HG03469 (cell line): ENCODE measurements around the gene SLC6A13.

Experiments
- ATAC-seq: cut with Tn5 transposase; IDR thresholded peaks from one replicate; pipeline ENCODE4 v1.9.1; 2021; ENCODE audit warnings: mild to moderate bottlenecking, moderate library complexity, moderate number of reproducible peaks; ENCODE audit not compliant: unreplicated experiment

The SLC6A13 gene

DNA sequence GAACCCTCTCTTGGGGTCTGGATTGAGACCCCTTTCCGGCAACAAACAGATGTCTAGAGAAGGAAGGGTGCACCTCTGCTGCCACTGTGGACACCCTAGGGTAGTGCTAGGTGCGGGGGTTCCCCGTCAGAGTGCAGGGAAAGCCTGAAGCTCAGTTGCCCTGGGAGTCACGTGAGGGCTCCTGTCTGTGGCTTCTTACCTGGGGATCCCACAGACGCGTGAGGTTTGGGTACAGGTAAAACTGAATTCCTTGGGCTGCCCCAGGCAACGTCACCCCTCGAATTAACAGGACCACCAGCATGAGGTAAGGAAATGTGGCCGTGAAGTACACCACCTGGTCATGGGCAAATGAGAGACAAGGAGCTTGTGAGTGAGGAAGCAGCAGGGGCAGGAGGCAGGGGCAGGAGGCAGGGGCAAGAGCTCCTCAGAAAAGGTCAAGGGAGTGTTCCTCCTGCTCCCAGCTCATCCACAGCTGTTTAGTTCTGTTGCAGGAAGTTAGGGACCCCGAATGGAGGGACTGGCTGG, 27.7 kb downstream of the SLC6A13 start:
- no peak for ATAC-seq

DNA sequence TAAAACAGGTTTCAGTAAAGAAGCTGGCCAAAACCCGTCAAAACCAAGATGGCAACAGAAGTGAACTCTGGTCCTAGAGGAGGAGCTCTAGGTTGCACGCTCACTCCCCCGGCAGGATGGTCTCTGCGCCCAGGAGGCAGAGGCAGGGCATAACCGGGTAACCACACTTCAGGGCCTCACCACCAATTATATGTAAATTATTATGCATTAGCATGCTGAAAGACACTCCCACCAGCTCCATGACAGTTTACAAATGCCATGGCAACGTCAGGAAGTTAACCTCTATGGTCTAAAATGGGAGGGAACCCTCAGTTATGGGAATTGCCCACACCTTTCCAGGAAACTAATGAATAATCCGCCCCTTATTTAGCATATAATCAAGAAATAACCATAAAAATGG, 28.6 kb downstream of the SLC6A13 start:
- no peak for ATAC-seq

GRCh38 chr12:233615-233968, 29.0 kb downstream of the SLC6A13 start:
- no peak for ATAC-seq

DNA sequence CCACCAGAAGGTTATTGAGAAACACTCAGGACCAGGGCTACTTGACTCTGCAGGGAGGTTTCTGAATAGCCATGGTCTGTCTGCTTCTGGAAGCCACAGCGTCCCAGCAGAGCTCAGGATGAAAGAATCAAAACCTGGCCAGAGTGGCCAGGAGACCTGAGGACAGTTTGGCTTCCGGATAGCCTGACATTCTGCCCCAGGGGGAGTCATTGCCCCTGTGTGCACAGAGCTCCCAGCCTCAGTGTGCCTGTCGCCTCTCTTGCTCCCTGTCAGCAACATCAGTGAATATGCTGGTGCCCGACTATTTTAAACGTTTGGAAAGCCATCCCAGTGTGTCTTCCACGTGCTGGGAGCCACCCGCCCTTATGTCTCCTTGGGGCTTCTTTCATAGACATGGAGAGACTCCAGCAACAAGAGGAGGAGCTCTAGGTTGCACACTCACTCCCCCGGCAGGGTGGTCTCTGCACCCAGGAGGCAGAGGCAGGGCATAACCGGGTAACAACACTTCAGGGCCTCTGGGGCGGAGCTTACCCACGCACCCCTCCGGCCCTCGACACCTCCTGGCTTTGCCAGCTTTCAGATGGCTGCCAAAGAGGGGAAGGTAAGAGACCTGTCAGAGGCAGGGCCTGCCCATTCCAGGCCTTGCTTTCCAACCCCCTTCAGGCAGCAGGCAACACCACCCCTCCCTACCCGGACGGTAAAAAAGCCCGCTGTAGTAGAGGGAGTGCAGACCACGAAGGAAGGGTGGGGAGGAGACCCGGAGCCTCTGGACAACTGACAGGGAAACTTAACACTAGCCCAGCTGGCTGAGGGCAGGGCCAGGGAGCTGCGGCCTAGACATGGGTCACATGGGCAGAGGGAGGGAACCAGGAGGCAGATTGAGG, 29.7 kb downstream of the SLC6A13 start:
- ATAC-seq, result no peak

GRCh38 chr12:230925-231671, 31.5 kb downstream of the SLC6A13 start:
- ATAC-seq, result no peak

DNA sequence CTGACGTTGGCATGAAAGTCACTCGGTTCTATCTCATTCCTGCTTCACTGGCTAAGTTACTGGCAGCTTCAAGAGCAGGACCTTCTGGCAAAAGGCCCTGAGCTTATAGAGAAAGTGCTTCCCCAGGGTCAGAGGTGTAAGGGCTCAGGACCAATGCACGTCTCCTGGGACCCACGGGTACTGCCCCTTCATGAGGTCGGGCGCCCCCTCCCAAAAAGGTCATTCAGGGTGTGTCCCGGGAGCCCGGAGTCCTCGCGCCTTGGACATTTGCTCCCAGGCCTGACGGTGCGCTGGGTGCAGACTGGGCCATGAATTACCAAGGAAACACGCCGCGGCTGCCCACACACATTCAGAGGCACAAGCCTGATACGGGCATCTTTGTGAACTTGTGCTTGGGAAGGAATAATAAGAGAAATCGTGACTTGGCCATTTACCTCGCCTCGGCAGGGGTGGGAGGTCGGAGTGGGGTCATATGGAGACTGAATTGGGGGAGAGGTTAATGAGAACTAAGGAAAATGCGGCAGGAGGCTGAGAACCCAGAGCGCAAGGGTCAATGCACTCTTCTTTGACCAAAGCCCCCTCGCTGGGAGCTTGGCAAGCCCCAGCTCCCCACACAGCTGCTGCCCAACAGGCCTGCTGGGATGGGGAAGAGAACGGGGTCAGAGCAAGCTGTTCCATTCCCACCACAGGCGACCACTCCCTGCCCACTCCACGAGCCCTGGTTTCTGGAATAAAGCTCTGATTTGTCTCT, 33.0 kb downstream of the SLC6A13 start:
- no peak for ATAC-seq

- ATAC-seq, result no peak
Observed at GRCh38 chr12:228846-229200, 33.8 kb downstream of the SLC6A13 start.

DNA sequence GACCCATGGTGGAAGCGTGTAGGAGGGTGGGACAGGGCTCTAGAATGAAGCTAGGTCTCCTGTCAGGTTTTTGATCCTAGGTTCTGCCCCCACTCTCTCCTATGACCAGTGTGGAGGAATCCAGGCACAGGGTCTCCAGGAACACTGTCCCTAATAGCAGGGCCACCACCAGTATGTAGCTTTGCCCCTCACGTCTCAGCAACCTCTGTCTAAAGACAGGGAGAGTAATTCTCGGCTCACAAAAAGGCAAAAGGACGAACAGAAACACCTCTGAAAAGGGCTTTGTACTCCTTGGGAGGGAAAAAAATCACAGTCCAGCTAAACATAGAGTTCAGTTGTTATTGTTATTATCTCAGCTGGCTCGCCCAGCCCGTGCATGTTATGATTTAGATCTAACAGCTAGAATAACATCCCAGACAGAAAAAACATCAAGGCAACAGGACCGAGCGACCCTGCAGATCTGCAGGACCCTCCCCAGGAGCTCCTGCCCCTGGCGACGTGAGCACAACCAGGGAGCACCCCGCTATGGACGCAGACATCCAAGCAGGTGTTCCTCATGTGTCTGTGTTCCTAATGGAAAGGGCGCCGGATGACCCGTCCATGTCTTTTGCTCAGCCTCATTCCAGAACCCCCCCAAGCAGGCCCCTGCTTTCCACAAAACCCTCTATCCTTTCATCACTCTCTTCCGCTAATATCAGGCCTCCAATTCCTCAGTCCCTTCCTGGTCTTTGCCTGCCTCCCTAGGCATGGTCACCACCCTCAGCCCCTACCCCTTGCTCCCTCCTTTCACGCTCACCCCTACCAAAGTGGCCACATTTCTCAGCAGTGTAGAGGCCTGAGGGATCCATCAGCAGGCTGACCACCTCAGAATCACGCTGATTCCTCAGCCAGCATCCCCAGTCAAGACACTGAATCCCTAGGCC, 34.5 kb downstream of the SLC6A13 start:
- no peak for ATAC-seq

DNA sequence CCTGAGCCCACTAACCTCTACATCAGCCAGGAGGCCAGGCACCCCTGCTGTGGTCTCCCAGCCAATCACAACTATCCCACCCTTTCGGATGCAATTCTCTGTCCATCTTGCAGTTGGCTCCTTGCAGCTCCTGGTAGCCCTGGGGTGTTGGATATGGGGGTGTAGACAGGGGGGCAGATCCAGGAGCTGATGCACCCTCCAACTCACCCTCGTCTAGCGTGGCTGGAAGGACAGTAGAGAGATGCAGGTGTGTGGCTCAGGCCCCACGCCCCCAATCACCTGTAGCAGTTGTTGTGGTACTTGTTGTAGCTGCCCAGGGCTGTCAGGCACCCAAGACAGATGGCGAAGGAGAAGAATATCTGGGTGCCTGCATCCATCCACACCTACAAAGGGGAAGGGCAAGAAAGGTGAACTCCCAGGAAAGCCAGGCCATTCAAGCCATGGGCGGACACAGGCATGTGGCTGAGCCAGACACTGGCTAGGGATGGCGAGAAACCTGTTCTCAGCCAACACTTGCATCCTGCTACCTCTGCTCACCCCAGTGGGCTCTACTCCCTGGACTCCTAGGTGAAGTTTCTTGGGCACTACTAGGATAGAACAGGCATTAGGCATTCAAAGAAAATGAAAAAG, 35.2 kb downstream of the SLC6A13 start:
- ATAC-seq, result no peak

DNA sequence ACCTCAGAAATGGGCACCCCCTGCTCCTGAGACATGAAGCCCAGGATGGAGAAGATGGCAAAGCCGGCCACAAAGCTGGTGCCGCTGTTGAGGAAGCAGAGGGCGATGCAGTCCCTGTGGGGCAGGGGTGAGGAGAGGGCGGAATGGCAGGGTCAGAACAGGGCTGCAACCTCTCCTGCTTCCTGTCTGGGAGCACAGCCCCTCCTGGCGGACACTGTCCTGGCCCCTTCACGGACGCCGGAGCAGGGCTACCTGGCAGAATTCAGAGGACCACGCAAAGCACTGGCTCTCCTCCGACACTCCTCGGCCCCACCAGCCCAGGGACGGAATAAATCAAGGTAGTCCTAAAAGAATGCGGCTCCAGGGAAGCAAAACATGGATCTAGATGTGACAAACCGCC, 36.2 kb downstream of the SLC6A13 start:
- no peak for ATAC-seq

DNA sequence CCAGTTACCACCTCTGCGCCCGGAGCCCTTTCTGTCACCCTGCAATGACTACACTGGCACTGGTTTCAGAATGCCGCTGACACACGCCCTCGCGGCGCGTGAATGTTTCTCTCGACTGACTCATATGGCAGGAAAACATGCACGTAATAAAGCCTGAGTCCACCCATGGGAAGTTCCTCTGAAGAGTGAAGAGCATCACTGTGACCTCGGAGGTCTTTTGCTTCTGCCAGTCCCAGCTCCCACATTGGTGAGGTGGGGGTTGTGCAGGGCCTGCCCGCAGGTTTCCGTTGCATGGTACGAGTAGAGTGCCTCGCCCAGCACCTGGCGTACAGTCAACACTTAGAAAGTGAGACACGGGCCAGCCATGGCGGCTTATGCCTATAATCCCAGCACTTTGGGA, 37.6 kb downstream of the SLC6A13 start:
- ATAC-seq, result no peak

GRCh38 chr12:224330-224729, 38.3 kb downstream of the SLC6A13 start:
- ATAC-seq, result no peak

DNA sequence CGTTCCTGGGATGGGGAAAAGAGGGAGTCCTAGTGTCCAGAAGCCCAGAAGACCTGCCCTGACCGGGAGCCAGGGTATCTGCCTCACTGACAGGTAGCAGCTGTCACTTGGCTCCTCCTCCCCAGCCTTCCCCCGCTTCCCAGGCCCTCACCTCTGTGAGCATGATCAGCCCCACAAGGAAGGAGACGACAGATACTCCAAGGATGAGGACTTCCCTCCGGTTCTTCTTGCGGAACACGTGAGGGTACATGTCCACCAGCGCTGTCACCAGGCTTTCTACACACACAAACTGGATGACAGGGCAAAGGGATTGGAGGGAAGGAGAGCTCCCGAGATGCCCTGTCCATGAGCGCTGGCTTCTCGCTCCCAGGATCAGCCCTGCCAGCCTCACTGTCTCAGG, 38.8 kb downstream of the SLC6A13 start:
- no peak for ATAC-seq

DNA sequence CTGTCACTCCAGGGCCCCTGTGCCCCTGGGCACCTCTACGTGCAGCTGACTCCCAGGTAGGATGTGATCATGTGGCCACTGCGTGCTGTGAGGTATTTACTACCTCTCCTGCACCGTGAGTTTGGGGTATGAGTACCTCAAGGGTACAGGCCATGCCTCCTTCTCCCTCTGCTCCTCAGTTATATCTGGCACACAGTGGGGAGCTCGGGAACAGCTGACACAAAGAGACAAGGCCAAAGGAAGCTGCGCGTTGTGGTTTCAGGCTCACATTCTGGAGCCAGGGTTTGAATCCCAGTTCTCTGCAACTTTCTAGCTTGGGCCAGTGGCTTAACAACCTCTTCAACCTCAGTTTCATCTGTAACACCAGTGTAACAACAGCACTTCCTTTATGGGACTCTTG, 40.9 kb downstream of the SLC6A13 start:
- ATAC-seq, result no peak

DNA sequence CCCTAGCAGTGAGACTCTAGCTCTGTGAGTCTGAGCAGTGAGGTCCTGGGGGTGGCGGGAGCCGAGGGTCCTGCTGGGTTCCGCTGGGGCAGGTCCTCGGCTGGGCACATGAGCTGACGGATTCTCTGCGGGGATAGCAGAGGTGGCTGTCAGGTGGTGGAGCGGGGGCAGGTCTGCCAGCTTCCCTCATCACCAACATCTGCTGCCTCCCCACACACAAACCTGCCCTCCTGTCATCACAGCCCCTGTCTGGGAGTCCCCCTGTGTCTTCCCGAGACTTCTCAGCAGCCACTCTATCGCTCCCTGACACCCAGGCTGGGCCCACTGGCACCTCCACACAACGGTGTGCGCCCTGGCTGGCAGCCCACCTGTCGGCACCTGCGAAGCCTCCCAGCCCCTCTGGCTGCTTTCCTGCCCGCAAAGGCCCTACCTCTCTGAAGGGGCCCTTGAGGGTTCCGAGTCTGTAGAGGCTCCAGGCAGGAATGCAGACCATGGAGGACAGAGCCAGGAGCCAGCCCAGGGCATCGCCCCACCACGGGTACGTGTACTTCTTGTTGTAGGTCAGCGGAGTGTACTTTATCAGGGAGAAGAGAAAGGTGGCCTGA, 41.6 kb downstream of the SLC6A13 start:
- ATAC-seq, result no peak

- no peak for ATAC-seq
Observed at GRCh38 chr12:220491-220890, 42.1 kb downstream of the SLC6A13 start.

DNA sequence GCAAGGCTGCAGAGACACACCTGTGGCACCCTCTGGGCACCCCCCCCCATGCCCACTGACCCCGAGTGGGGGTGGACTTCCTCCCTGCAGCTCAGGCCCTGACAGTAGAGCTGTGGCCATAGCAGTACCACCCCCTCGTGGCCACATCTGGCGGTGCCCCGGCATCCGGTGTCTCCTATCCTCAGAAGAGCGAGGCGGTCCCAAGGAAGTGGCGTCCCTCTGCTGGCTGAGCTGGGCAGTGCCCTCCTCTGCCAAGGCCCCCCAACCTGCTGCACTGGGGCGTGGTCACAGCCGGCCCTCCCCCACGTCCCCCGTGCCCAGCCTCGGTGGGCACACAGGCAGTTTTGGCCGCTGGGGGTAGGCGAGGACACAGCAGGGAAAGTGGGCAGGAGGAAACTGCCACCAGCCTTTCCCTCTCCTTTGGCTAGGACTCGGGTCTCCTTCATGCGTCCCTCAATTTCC, 42.7 kb downstream of the SLC6A13 start:
- ATAC-seq, result no peak

DNA sequence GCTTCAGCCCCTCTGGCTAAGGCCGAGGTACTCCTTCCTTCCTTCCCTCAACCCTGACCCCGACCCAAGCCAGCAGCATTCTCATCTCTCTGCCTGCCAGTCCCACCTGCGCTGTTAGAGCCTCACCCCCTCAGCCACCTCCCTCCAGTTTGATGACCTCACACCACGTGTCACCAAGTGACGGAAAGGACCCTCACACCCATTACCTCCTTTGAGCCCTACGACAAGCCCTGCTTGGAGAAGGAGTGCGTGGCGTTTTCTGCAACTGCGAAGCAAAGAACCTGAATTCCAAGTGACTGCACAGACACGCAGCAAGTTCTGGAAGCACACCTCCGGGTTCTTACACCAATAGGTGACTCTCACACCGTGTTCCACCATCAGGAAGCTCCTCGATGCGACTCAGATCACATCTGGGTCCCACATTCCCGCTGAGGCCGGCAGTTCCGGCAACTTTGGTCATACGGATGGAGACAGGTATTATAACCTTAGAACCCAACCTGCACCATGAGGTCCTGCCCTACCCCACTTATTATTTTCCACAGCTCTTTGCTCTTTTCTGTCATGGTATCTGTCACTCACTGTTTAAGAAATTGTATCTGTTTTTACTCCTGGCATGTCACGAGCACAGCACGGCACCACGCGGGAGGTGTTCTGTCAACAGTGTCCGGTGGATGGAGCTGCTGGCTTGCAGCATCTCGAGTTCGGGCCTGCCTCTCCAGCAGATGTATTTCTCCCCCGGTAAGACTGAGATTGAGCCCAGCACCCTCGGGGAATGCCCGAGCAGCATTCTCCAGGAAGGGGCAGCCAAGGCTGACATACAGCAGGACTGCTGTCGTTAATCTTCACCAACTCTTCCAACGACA, 43.7 kb downstream of the SLC6A13 start:
- no peak for ATAC-seq
